ENCODE results near the gene NTF3. TPM values are rescaled to one million over a fixed set of nuclear protein-coding genes. Genes with fewer than 3 reads are reported as not detected.

Gene NTF3
- total RNA-seq, 3 donors from 2014 or later (not counting 1 experiment from before 2014, with no cell fraction given) = not detected

GRCh38 chr12:5516371-5517241 is 84.7 kb downstream of the NTF3 start:
- H3K4me1 Mint-ChIP-seq = no peaks in the 10 kb centered on the region

GRCh38 chr12:5518584-5519365 is 86.9 kb downstream of the NTF3 start:
- Histone ChIP-seq H3K36me3 (ENCODE audit: control insufficient read depth, insufficient read depth, low read length) (no peaks in the 10 kb centered on the region), H3K9me3 (ENCODE audit: control insufficient read depth, insufficient read depth, low read length) (no peaks in the 10 kb centered on the region), H3K27ac (ENCODE audit: low read length) (no peak overlapping the region), H3K4me3 (ENCODE audit: low read length) (no peak overlapping the region), H3K4me1 (ENCODE audit: control insufficient read depth, insufficient read depth, low read length) (no peaks in the 10 kb centered on the region), H3K27me3 (ENCODE audit: control insufficient read depth, insufficient read depth, low read length) (no peaks in the 10 kb centered on the region)
- no peak for TF ChIP-seq CTCF (IDR thresholded peaks at IDR 0.05)
- 92% methylated on average over 8 of the region's 8 CpGs for WGBS (ENCODE audit: insufficient coverage)
- H3K36me3 Mint-ChIP-seq = no peaks in the 10 kb centered on the region
- H3K27me3 Mint-ChIP-seq (ENCODE audit: low read depth in 2 of 2) = peaks cover 0 to 5% of the 10 kb centered on the region in 2 donors
- H3K9me3 Mint-ChIP-seq = no peaks in the 10 kb centered on the region
- ATAC-seq = no peak
- H3K4me3 Mint-ChIP-seq = no peak overlapping the region
- intact Hi-C loops (cut with micrococcal nuclease) = no loop called here
- no peak for DNase-seq
- no peaks in the 10 kb centered on the region for H3K4me1 Mint-ChIP-seq
- H3K27ac Mint-ChIP-seq = no peak overlapping the region

More at GRCh38 chr12:5516371-5517241, 84.7 kb downstream of the NTF3 start:
- Mint-ChIP-seq H3K4me3 (no peak overlapping the region), H3K27ac (no peak overlapping the region), H3K9me3 (no peaks in the 10 kb centered on the region), H3K27me3 (ENCODE audit: low read depth in 2 of 2) (peaks cover 0 to 18% of the 10 kb centered on the region in 2 donors), H3K36me3 (no peaks in the 10 kb centered on the region)
- Histone ChIP-seq H3K36me3 (ENCODE audit: control insufficient read depth, insufficient read depth, low read length) (no peaks in the 10 kb centered on the region), H3K4me1 (ENCODE audit: control insufficient read depth, insufficient read depth, low read length) (no peaks in the 10 kb centered on the region), H3K9me3 (ENCODE audit: control insufficient read depth, insufficient read depth, low read length) (no peaks in the 10 kb centered on the region), H3K27ac (ENCODE audit: low read length) (no peak overlapping the region), H3K27me3 (ENCODE audit: control insufficient read depth, insufficient read depth, low read length) (no peaks in the 10 kb centered on the region), H3K4me3 (ENCODE audit: low read length) (no peak overlapping the region)
- 88% methylated on average over 8 of the region's 8 CpGs for WGBS (ENCODE audit: insufficient coverage)
- DNase-seq (no peak), ATAC-seq (no peak)
- intact Hi-C loops (cut with micrococcal nuclease) = no loop called here
- TF ChIP-seq CTCF (IDR thresholded peaks at IDR 0.05) = no peak

DNA sequence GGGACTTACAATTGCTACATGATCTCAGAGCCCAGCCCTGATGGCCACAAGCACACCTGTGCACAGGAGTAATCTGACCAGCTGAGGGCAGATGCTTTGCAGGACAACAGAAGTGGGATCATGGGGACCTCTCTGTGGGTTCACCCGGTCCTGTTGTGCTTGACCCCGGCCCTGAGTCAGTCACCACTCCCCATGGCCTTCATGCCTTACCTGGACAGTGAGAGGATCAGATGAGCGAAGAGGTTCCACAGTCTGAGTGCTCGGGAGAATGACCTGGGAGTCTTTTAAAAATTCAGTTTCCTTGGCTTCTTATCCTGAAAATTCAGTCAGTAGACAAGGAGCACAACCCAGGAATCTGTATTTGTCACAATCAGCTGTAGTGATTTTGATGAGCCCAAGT is 88.1 kb downstream of the NTF3 start:
- no peak for TF ChIP-seq CTCF (IDR thresholded peaks at IDR 0.05)
- intact Hi-C loops (cut with micrococcal nuclease) = no loop called here
- H3K27me3 ChIP-seq (ENCODE audit: control insufficient read depth, insufficient read depth, low read length) = no peaks in the 10 kb centered on the region
- no peak for DNase-seq
- no peak overlapping the region for H3K27ac Mint-ChIP-seq
- H3K4me3 Mint-ChIP-seq = no peak overlapping the region
- no peaks in the 10 kb centered on the region for H3K36me3 Mint-ChIP-seq
- H3K9me3 Mint-ChIP-seq = no peaks in the 10 kb centered on the region
- H3K27ac ChIP-seq (ENCODE audit: low read length) = no peak overlapping the region
- H3K4me1 Mint-ChIP-seq = no peaks in the 10 kb centered on the region
- ATAC-seq = no peak
- H3K36me3 ChIP-seq (ENCODE audit: control insufficient read depth, insufficient read depth, low read length) = no peaks in the 10 kb centered on the region
- no peaks in the 10 kb centered on the region for H3K27me3 Mint-ChIP-seq (ENCODE audit: low read depth in 2 of 2)
- H3K4me3 ChIP-seq (ENCODE audit: low read length) = no peak overlapping the region
- 88% methylated on average over 4 of the region's 4 CpGs for WGBS (ENCODE audit: insufficient coverage)
- H3K9me3 ChIP-seq (ENCODE audit: control insufficient read depth, insufficient read depth, low read length) = no peaks in the 10 kb centered on the region
- no peaks in the 10 kb centered on the region for H3K4me1 ChIP-seq (ENCODE audit: control insufficient read depth, insufficient read depth, low read length)

Measured in natural killer cell (primary cell).